ENCODE measurements around the gene DMRTC2.

Gene DMRTC2

GRCh38 chr19:41845001-41845050, at the start of gene DMRTC2:
Gene DMRTC2, plus strand, starts transcription at chr19:41845042. Its CDS starts 2,387 bp downstream, at chr19:41847429.
- no peaks in the 10 kb centered on the region for H3K9me3 Mint-ChIP-seq (ENCODE audit: low read depth)
- no peaks in the 10 kb centered on the region for H3K4me1 Mint-ChIP-seq (ENCODE audit: low read depth)
- H3K36me3 Mint-ChIP-seq: no peaks in the 10 kb centered on the region
- no peak within 1 kb of the TSS for H3K4me3 Mint-ChIP-seq
- H3K27me3 Mint-ChIP-seq: no peaks in the 10 kb centered on the region
- H3K27ac Mint-ChIP-seq: no peak within 1 kb of the TSS

GRCh38 chr19:41796362-41796761, 48.5 kb upstream of the DMRTC2 start, which contains the start of gene CEACAM3:
Gene CEACAM3, plus strand, starts transcription at chr19:41796587. Its CDS starts 91 bp downstream, at chr19:41796678.
- peaks cover 2% of the 10 kb centered on the region for H3K4me1 Mint-ChIP-seq (ENCODE audit: low read depth)
- peaks cover 20% of the 10 kb centered on the region for H3K27me3 Mint-ChIP-seq
- H3K36me3 Mint-ChIP-seq: no peaks in the 10 kb centered on the region
- no peak within 1 kb of the TSS for H3K27ac Mint-ChIP-seq
- no peak within 1 kb of the TSS for H3K4me3 Mint-ChIP-seq
- no peaks in the 10 kb centered on the region for H3K9me3 Mint-ChIP-seq (ENCODE audit: low read depth)

DNA sequence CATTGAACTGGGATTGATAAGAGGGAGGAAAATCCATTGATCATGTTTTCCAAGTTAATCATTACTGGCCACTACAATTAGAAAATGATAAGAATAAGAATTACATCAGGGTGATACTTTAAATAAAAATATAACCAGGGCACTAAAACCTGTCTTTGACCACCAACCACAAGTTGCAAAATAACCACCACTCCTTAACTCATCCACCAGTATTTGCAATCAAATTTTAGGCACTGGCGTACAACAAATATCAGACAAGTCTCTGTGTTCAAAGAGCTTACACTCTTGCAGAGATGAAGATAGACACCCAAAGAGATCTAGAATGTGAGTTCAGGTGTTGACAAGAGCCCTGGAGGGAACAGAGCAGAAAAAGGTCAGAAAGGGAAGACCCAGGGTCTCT, 47.9 kb upstream of the DMRTC2 start:
- Mint-ChIP-seq H3K36me3 (no peaks in the 10 kb centered on the region), H3K27ac (no peak overlapping the region), H3K9me3 (ENCODE audit: low read depth) (no peaks in the 10 kb centered on the region), H3K4me3 (no peak overlapping the region), H3K27me3 (peaks cover 20% of the 10 kb centered on the region), H3K4me1 (ENCODE audit: low read depth) (peaks cover 3% of the 10 kb centered on the region)

DNA sequence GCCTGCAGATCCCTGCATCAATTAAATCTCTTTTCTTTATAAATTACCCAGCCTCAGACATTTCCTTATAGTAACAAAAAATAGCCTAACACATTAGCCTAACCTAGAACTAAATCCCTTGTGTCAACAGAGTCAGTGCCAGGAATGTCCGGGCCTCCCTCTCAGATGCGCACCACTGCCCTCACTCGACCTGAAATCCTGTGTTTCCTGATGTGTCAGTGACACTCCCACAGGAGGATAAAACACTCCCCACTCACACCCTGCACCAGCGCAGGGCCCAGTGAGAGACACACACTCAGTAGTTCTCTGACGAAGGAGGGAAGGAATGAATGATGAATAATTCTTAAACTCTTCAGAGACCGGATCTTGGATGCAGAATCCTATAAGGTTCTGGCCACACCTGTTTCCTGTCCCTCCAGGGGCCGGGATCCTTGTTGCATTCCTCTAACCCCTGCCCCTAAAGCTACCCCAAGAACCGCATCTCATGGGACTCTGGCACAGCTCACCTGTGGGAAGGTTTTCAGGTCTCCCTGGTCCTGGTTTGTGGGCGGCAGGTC, 45.3 kb upstream of the DMRTC2 start:
- H3K36me3 Mint-ChIP-seq: no peaks in the 10 kb centered on the region
- no peaks in the 10 kb centered on the region for H3K9me3 Mint-ChIP-seq (ENCODE audit: low read depth)
- H3K4me1 Mint-ChIP-seq (ENCODE audit: low read depth): peaks cover 4% of the 10 kb centered on the region
- H3K4me3 Mint-ChIP-seq: no peak overlapping the region
- H3K27me3 Mint-ChIP-seq: peaks cover 4% of the 10 kb centered on the region
- no peak overlapping the region for H3K27ac Mint-ChIP-seq

- H3K36me3 Mint-ChIP-seq: no peaks in the 10 kb centered on the region
- H3K9me3 Mint-ChIP-seq (ENCODE audit: low read depth): no peaks in the 10 kb centered on the region
- no peak overlapping the region for H3K27ac Mint-ChIP-seq
- H3K4me1 Mint-ChIP-seq (ENCODE audit: low read depth): peaks cover 4% of the 10 kb centered on the region
- peaks cover 3% of the 10 kb centered on the region for H3K27me3 Mint-ChIP-seq
- H3K4me3 Mint-ChIP-seq: no peak overlapping the region
Observed at GRCh38 chr19:41801031-41801430, 43.8 kb upstream of the DMRTC2 start.

- Mint-ChIP-seq H3K4me1 (ENCODE audit: low read depth) (peaks cover 4% of the 10 kb centered on the region), H3K27me3 (peaks cover 3% of the 10 kb centered on the region), H3K27ac (no peak overlapping the region), H3K9me3 (ENCODE audit: low read depth) (no peaks in the 10 kb centered on the region), H3K4me3 (no peak overlapping the region), H3K36me3 (no peaks in the 10 kb centered on the region)
Observed at GRCh38 chr19:41801792-41802211, 43.0 kb upstream of the DMRTC2 start.

- Mint-ChIP-seq H3K4me1 (ENCODE audit: low read depth) (peaks cover 4% of the 10 kb centered on the region), H3K4me3 (no peak overlapping the region), H3K9me3 (ENCODE audit: low read depth) (no peaks in the 10 kb centered on the region), H3K36me3 (no peaks in the 10 kb centered on the region), H3K27ac (no peak overlapping the region), H3K27me3 (peaks cover 6% of the 10 kb centered on the region)
Observed at GRCh38 chr19:41802770-41803169, 42.1 kb upstream of the DMRTC2 start.

DNA sequence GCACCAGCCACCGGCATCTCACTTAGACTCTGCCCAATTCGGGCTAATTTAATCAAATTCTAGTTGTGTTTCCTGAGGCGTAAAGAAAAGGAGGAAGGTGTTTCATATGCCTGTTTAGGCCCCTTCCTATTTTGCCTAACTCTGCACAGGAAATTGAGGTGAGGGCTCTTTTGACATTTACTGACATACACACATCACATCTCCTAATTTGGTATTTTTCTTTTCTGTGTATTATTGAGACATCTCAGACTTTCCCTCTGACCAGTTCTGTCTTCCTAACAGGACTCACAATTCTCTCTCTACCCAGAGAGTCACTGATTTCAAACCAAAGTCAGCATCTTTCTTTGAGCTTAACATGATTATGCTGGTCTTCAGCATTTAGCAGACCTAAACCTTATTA, 40.5 kb upstream of the DMRTC2 start:
- Mint-ChIP-seq H3K27me3 (peaks cover 12% of the 10 kb centered on the region), H3K9me3 (ENCODE audit: low read depth) (no peaks in the 10 kb centered on the region), H3K27ac (no peak overlapping the region), H3K4me1 (ENCODE audit: low read depth) (peaks cover 4% of the 10 kb centered on the region), H3K4me3 (no peak overlapping the region), H3K36me3 (no peaks in the 10 kb centered on the region)

DNA sequence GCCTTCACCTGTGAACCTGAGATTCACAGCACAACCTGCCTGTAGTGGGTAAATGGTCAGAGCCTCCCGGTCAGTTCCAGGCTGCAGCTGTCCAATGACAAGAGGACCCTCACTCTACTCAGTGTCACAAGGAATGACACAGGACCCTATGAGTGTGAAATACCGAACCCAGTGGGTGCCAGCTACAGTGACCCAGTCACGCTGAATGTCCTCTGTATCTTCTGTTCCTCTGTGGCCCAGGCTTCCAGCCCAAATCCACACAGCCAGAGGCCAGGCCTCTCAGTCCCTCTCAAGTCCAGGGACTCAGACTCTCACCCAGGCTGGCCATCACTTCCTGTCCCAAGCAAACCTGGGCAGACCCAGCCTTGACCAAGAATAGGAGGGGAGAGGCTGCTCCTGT, 37.7 kb upstream of the DMRTC2 start:
- no peak overlapping the region for H3K27ac Mint-ChIP-seq
- H3K4me1 Mint-ChIP-seq (ENCODE audit: low read depth): peaks cover under 1% of the 10 kb centered on the region
- H3K9me3 Mint-ChIP-seq (ENCODE audit: low read depth): no peaks in the 10 kb centered on the region
- H3K36me3 Mint-ChIP-seq: no peaks in the 10 kb centered on the region
- H3K4me3 Mint-ChIP-seq: no peak overlapping the region
- H3K27me3 Mint-ChIP-seq: peaks cover 14% of the 10 kb centered on the region

- Mint-ChIP-seq H3K4me1 (ENCODE audit: low read depth) (no peaks in the 10 kb centered on the region), H3K4me3 (no peak overlapping the region), H3K27ac (no peak overlapping the region), H3K27me3 (peaks cover 16% of the 10 kb centered on the region), H3K36me3 (no peaks in the 10 kb centered on the region), H3K9me3 (ENCODE audit: low read depth) (no peaks in the 10 kb centered on the region)
Observed at GRCh38 chr19:41808663-41809566, 35.9 kb upstream of the DMRTC2 start.

DNA sequence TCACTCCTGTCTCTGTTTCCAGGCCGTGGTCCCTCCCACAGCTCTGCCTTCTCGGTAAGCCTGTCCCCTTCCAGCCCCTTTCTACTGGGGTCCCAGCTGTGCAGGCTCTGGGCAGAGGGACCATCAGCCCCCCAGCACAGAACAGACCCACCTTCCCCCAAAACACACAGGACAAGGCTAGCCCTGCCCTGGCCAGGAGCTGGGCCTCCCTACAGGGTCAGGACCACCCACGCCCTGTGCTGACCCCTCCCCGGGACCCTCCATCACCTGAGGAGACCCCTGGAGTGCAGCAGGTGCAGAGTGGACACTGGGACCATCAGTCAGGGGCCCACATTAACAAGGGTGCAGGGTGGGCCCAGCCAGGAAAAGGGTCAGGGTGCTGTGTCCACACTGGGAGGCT, 34.5 kb upstream of the DMRTC2 start:
- H3K36me3 Mint-ChIP-seq: no peaks in the 10 kb centered on the region
- peaks cover 8% of the 10 kb centered on the region for H3K4me1 Mint-ChIP-seq (ENCODE audit: low read depth)
- no peak overlapping the region for H3K4me3 Mint-ChIP-seq
- H3K27me3 Mint-ChIP-seq: peaks cover 16% of the 10 kb centered on the region
- no peak overlapping the region for H3K27ac Mint-ChIP-seq
- H3K9me3 Mint-ChIP-seq (ENCODE audit: low read depth): no peaks in the 10 kb centered on the region

DNA sequence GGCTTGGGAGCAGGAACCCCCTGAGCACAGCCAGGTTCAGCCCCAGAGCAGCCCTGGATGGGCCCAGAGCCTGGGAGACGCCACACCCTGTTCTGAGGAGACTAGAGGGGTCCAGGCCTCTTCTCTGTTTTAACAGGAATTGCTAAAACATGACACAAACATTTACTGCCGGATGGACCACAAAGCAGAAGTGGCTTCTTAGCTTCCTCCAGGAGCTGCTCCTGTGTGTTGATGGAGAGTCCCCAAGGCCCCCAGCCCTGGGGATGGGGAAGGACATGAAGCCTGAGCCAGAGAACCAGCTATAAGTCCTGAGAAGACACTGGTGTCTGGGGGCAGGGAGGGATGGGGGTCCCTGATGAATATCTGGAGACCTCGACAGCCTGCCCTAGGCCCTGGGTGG, 33.8 kb upstream of the DMRTC2 start:
- H3K27ac Mint-ChIP-seq: no peak overlapping the region
- H3K27me3 Mint-ChIP-seq: peaks cover 12% of the 10 kb centered on the region
- no peaks in the 10 kb centered on the region for H3K9me3 Mint-ChIP-seq (ENCODE audit: low read depth)
- H3K4me3 Mint-ChIP-seq: no peak overlapping the region
- H3K36me3 Mint-ChIP-seq: no peaks in the 10 kb centered on the region
- H3K4me1 Mint-ChIP-seq (ENCODE audit: low read depth): peaks cover 11% of the 10 kb centered on the region

GRCh38 chr19:41811981-41812380, 32.9 kb upstream of the DMRTC2 start:
- Mint-ChIP-seq H3K36me3 (no peaks in the 10 kb centered on the region), H3K4me1 (ENCODE audit: low read depth) (peaks cover 11% of the 10 kb centered on the region), H3K27ac (no peak overlapping the region), H3K4me3 (no peak overlapping the region), H3K27me3 (peaks cover 12% of the 10 kb centered on the region), H3K9me3 (ENCODE audit: low read depth) (no peaks in the 10 kb centered on the region)

DNA sequence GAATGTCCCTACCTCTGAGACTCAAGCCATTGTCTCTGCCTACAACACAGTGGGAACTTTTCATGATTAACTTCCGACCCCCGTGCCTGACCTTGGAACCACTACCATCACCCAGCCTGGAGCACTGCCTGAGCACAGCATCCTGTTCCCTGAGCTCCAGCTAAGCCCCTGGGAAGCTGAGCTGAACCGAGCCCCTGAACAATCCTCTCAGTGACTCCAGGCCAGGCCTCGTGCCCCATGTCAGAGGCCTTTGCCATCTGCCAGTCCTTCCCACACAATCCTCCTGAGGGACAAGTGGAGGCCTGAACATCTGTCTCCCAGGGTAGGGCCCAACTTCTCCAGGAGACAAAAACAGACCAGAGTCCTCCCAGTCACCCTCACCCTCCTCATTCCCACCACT, 30.9 kb upstream of the DMRTC2 start:
- H3K27me3 Mint-ChIP-seq: peaks cover 4% of the 10 kb centered on the region
- H3K27ac Mint-ChIP-seq: no peak overlapping the region
- H3K36me3 Mint-ChIP-seq: no peaks in the 10 kb centered on the region
- no peak overlapping the region for H3K4me3 Mint-ChIP-seq
- H3K4me1 Mint-ChIP-seq (ENCODE audit: low read depth): peaks cover 11% of the 10 kb centered on the region
- no peaks in the 10 kb centered on the region for H3K9me3 Mint-ChIP-seq (ENCODE audit: low read depth)

GRCh38 chr19:41815301-41815700, 29.5 kb upstream of the DMRTC2 start:
- Mint-ChIP-seq H3K4me1 (ENCODE audit: low read depth) (peaks cover 11% of the 10 kb centered on the region), H3K4me3 (no peak overlapping the region), H3K36me3 (no peaks in the 10 kb centered on the region), H3K27ac (no peak overlapping the region), H3K9me3 (ENCODE audit: low read depth) (no peaks in the 10 kb centered on the region), H3K27me3 (peaks cover 2% of the 10 kb centered on the region)

GRCh38 chr19:41816761-41817160, 28.1 kb upstream of the DMRTC2 start:
- H3K27ac Mint-ChIP-seq: no peak overlapping the region
- no peak overlapping the region for H3K4me3 Mint-ChIP-seq
- H3K27me3 Mint-ChIP-seq: peaks cover 6% of the 10 kb centered on the region
- H3K9me3 Mint-ChIP-seq (ENCODE audit: low read depth): no peaks in the 10 kb centered on the region
- H3K36me3 Mint-ChIP-seq: no peaks in the 10 kb centered on the region
- peaks cover 13% of the 10 kb centered on the region for H3K4me1 Mint-ChIP-seq (ENCODE audit: low read depth)
